NCI-H2029 (cell line): ENCODE data around the gene HIKESHI.
"Not testable (repeated sequence)": the region's sequence is repeated elsewhere in the genome, so short reads cannot be mapped to it uniquely, and the experiment has no call there.

ENCODE experiments used
- DNase-seq: peaks from one replicate; lab custom pipeline; 2025; lab: John Stamatoyannopoulos, UW

HIKESHI gene, protein sequence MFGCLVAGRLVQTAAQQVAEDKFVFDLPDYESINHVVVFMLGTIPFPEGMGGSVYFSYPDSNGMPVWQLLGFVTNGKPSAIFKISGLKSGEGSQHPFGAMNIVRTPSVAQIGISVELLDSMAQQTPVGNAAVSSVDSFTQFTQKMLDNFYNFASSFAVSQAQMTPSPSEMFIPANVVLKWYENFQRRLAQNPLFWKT

DNA sequence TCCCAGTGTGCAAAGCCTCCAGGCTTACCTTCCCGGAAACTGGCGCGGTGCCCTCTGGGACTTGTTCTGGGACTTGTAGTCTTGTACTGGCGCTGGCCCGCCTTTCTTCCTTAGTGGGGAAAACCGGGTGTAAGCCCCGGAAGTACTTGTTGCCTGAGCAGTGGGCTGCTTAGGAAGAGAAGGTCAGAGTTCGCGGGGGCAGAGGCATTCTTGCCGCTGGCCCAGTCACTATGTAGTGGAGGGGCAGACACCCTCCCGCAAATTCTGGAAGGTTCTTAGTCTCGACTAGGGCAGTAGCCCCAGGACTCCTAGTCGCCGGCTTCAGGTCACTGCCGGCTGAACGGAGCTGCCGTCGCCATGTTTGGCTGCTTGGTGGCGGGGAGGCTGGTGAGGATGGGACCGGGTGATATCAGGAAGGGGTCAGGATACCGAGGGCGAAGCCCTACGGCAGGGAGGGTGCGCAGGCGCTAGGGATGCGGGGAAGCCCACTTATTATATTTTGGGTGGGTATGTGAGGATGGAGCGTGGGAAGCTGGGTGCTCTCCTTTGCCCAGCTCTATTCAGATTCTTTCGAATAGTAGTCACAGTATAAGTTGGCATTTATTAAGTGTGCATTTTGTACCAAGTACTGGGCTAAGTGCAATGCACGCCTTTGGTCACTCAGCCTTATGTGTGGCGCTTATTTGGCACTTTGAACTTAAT is at the start of gene HIKESHI:
Gene HIKESHI, plus strand, starts transcription at position 149 of the 702 bp plus-strand sequence. Its CDS starts 209 bp downstream, at position 358.
- DNase-seq, result peak; percentile 99

DNA sequence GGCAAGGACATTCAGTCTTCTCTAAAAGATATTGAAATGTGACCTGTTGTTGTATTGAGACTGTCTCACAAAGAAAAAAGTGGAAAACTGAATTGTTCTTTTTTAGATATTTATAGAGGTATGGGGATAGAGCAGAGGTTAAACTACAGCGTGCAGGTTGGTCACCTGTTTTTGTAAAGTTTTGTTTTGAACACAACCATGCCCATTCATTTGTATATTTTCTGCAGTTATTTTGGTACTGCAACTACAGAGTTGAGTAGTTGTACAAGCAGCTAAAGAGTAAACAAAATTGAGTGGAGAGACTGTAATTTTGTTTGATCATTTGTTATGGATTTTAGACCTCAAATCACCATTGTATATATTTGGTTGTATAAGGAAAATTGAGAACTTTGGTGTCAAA is 46.1 kb upstream of the HIKESHI start:
- DNase-seq, result no peak

DNA sequence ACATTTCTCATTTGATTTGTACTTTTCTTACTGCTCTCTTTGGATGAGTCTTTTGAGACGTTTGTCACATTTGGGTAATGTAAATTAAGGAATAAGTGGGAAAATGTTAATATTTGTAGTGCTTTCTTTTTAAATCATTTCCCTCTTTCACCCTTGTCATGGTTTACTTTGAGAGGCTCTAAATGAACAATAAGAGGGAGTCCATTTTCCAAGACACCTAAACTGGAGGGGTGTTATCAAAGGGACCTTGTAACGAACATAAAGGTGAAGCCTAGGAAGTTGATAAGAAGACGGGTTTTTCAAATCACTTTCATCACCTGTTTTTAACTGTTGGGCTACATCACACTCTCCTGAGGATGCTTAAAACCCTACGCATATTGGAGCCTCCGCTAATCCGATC is 45.4 kb upstream of the HIKESHI start:
- no peak for DNase-seq

GRCh38 chr11:86257446-86257845 is 44.6 kb upstream of the HIKESHI start:
- no peak for DNase-seq

DNA sequence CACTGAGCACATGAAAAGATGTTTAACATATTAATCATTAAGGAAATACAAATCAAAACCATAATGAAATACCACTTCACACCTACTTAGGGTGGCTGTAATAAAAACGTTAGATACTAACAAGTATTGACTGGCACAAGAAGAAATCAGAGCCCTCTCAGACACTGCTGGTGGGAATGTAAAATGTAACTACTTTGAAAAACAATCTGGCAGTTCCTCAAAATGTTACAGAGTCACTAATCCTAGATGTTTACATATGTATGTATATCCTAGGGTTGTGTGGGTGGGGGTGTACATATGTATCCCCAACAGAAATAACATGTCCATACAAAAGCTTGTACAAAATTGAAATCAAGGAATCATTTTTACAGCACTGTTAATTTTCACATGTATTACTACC is 42.3 kb upstream of the HIKESHI start:
- DNase-seq, result no peak

- DNase-seq, result no peak
Observed at GRCh38 chr11:86261328-86261727, 40.7 kb upstream of the HIKESHI start.

DNA sequence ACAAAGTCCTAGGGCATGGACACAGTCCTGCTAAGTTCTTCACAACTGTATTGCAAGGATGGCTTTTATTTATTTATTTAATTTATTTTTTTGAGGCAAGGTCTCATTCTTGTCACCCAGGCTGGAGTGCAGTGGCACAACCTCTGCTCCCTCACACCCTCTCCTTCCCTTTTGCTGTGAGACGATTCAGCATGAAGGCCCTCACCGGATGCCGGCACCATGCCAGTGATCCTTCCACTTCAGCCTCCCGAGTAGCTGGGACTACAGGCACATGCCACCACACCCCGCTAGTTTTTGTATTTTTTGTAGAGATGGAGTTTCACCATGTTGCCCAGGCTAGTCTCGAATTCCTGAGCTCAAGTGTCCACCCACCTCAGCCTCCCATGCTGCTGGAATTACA is 39.7 kb upstream of the HIKESHI start:
- DNase-seq, result no peak

GRCh38 chr11:86264649-86265048 is 37.4 kb upstream of the HIKESHI start:
- DNase-seq, result no peak

GRCh38 chr11:86265194-86265593 is 36.8 kb upstream of the HIKESHI start:
- no peak for DNase-seq

DNA sequence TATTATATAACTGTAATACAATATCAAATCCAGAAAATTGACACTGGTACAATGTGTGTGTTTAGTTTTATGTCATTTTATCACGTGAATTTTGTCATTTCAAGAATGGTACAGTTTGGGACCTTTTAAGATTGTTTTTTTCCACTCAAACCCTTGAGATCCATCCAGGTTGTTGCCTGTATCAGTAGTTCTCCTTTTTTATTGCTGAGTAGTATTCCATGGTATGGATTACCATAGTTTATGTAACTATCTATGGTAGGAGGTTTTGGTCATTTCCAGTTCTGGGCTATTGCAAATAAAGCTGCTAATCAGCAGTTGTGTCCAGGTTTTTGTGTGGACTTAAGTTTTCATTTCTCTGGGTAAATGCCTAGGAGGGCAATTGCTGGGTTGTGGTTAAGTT is 32.4 kb upstream of the HIKESHI start:
- no peak for DNase-seq

- DNase-seq, result no peak
Observed at GRCh38 chr11:86274503-86274902, 27.5 kb upstream of the HIKESHI start.

- no peak for DNase-seq
Observed at GRCh38 chr11:86274999-86275398, 27.0 kb upstream of the HIKESHI start.

- no peak for DNase-seq
Observed at GRCh38 chr11:86275493-86276370, 26.3 kb upstream of the HIKESHI start.

DNA sequence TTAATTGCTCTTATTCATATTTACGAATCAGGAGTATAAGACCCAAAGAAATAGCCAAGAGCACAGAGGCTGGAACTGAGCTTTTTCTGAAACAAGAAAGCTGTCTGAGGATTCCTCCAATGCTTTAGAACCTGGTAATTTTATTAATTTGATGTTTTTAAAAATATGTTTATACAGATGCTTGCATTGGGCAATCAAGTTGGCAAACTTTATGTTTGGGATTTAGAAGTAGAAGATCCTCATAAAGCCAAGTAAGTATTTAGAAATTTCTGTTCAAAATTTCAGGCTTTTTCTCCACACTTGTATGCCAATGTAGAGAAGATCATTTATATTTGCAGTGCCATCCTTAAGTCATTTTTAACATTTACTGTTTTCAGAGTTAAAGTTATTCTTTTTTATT is 24.3 kb upstream of the HIKESHI start:
- DNase-seq, result no peak

DNA sequence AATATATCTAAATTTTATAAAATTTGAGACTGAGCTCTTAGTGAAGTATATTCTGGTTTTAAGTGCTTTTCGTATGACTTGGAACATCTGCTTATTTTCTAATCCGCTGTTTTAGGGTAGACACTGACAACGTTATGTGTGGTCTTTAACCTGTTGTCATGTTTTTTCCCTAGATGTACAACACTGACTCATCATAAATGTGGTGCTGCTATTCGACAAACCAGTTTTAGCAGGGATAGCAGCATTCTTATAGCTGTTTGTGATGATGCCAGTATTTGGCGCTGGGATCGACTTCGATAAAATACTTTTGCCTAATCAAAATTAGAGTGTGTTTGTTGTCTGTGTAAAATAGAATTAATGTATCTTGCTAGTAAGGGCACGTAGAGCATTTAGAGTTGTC is 23.8 kb upstream of the HIKESHI start:
- no peak for DNase-seq

DNA sequence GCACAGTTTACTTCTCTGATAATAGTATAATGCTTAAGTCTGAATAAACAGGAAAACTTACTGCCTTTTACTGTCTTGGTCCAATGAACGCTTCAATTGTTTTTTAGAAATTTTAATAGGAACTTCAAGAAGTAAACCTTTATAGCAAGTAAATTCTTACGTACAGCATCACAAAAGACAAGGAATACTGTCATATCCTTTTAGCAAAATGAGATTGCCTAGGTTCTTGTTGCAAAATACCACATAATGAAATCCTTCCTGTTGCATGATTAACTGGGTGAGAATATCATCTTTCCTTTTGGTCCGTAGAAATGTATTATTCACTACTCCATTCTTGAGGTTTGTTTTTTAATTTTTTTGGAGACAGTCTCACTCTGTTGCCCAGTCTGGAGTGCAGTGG is 22.3 kb upstream of the HIKESHI start:
- no peak for DNase-seq

DNA sequence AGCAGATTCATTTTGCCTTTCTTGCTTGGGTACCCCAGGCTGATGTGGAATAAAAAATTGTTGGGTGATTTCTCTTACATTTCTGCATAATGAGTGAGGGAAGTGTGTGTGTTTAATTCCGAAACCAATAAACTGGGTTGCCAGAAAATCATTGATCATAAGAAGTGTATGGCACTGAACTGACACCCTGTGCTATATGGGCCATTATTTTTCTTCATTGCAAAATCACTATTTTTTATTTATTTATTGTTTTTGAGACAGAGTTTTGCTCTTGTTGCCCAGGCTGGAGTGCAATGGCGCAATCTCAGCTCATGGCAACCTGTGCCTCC is 14.6 kb upstream of the HIKESHI start:
- DNase-seq, result no peak

DNA sequence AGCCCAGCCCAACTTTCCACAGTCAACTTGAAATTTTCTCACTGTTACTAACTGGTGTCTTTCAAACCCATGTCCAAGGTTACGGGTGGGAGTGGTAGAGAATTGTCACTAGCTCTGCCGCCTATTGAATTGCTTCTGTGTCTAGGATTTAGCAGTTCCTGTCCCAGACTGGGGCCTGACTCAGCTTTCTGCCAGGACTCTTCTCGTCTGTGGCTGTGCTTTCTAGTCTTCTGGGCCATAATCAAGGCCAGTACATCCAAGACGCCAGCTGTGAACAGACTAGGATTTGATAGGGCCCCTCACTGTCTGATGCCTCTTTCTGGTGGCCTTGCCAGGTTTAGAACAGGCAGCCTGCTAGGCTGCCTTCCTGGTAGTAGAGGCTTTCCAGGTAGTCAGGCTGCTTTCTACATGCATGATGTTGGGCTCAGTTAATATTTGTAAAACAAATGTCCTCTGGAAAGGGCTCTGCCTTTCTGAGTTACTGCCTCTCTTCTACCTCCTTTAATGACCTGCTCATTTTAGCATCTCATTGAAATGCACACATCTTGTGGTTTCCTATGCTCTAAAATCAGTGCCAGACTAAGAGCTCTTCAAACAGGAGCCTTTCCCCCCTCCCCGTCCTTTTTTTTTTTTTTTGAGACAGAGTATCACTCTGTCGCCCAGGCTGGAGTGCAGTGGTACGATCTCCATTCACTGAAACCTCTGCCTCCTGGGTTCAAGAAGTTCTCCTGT is 13.1 kb upstream of the HIKESHI start:
- DNase-seq, result no peak

- not testable (repeated sequence) for DNase-seq
Observed at GRCh38 chr11:86289508-86290280, 12.3 kb upstream of the HIKESHI start.

GRCh38 chr11:86291466-86292262 is 10.4 kb upstream of the HIKESHI start:
- peak; percentile 43 for DNase-seq
